GM12878 (cell line): ENCODE data around the gene ZNF646. TPM values are rescaled to one million over a fixed set of nuclear protein-coding genes. Genes with fewer than 3 reads are reported as not detected.

ENCODE experiments used
- CEBPZ ChIP-seq: fragments of 150-350 bp; IDR thresholded peaks from 2 replicates; pipeline ENCODE4 v1.6.1; 2016; ENCODE audit warnings: low read depth, low read length
- CREM ChIP-seq: IDR thresholded peaks from 2 replicates; pipeline ENCODE4 v1.6.1; 2014; ENCODE audit warnings: antibody characterized with exemption, low read depth
- FOXK2 ChIP-seq: fragments of 450-650 bp; IDR thresholded peaks from 2 replicates; pipeline ENCODE4 v1.6.1; 2017; ENCODE audit warnings: mild to moderate bottlenecking, moderate library complexity
- GABPA ChIP-seq: IDR thresholded peaks from 2 replicates; pipeline ENCODE4 v1.6.1; 2014; ENCODE audit warnings: antibody characterized with exemption, low read depth, mild to moderate bottlenecking, inconsistent platforms
- HCFC1 ChIP-seq: fragments of 150-350 bp; IDR thresholded peaks from 2 replicates; pipeline ENCODE4 v1.6.1; 2014; ENCODE audit warnings: low read length
- MXI1 ChIP-seq: fragments of 150-350 bp; IDR thresholded peaks from 2 replicates; pipeline ENCODE4 v1.6.1; 2011; ENCODE audit warnings: low read depth, mild to moderate bottlenecking, inconsistent platforms, low read length, improper control_type of control experiment
- NBN ChIP-seq: fragments of 450-650 bp; IDR thresholded peaks from 2 replicates; pipeline ENCODE4 v1.6.1; 2016
- PKNOX1 ChIP-seq: fragments of 450-650 bp; IDR thresholded peaks from 2 replicates; pipeline ENCODE4 v1.6.1; 2016; ENCODE audit warnings: mild to moderate bottlenecking
- POLR2AphosphoS5 ChIP-seq: IDR thresholded peaks from 2 replicates; pipeline ENCODE4 v1.6.1; 2011; ENCODE audit warnings: mild to moderate bottlenecking, low read length, inconsistent platforms
- ZBED1 ChIP-seq: IDR thresholded peaks from 2 replicates; pipeline ENCODE4 v1.6.1; 2016; ENCODE audit warnings: borderline replicate concordance
- ZBTB4 ChIP-seq: fragments of 450-650 bp; formaldehyde crosslinking; IDR thresholded peaks from 2 replicates; pipeline ENCODE4 v1.4.0; 2022; ENCODE audit warnings: mild to moderate bottlenecking, moderate library complexity
- polyA plus RNA-seq, 11 experiments: library from polyadenylated mRNA; depleted of rRNA in 4 of 11; unstranded in 6 of 11; stranded (reverse) in 5 of 11; fragments of >200 nt; fragmentation: Nextera tagmentation in 4 of 11; fragmentation: Illumina TruSeq in 1 of 11; extraction: Ambion mirVana in 4 of 11; extraction: Trizol in 1 of 11; gene quantifications; 1 replicate in 1 of 11; 2 replicates in 10 of 11; pipeline versions ENCODE4 v1.2.1 to v1.2.3, GENCODE V29; 2011 to 2016; ENCODE audit warnings: inconsistent platforms in 2 of 11, missing spikeins in 2 of 11, low read depth in 1 of 11
- total RNA-seq, 4 experiments: library from RNA; depleted of rRNA in 3 of 4; stranded (reverse); fragments of >200 nt in 3 of 4; fragmentation: Illumina TruSeq in 1 of 4; extraction: Trizol in 1 of 4; gene quantifications; 2 replicates each; pipeline versions ENCODE4 v1.2.1 to v1.2.3, GENCODE V29; 2013 to 2021
- TF ChIP-seq, protein P1 (sequence below), 3 experiments: IDR thresholded peaks in 2 of 3; conservative IDR thresholded peaks in 1 of 3; 2 replicates each; pipeline ENCODE4 v1.5.1; 2011; ENCODE audit warnings: low read depth in 3 of 3, low read length in 3 of 3, mild to moderate bottlenecking in 3 of 3, control low read depth in 2 of 3, moderate library complexity in 2 of 3, inconsistent platforms in 1 of 3, mixed read lengths in 1 of 3; ENCODE audit not compliant: control insufficient read depth in 2 of 3, insufficient read depth in 1 of 3; ENCODE audit errors: extremely low read depth in 1 of 3
- TF ChIP-seq, protein P2 (sequence below): IDR thresholded peaks from 2 replicates; pipeline ENCODE4 v1.6.1; 2012; ENCODE audit warnings: mild to moderate bottlenecking, low read depth, low read length

Gene ZNF646
- total and polyA plus RNA-seq, 10 of the 15 experiments (the other 5 are each of a cell fraction or from before 2014, with no cell fraction given), result 0.10 to 21.8 (median 6.4) TPM

- TF ChIP-seq, protein P1, sequence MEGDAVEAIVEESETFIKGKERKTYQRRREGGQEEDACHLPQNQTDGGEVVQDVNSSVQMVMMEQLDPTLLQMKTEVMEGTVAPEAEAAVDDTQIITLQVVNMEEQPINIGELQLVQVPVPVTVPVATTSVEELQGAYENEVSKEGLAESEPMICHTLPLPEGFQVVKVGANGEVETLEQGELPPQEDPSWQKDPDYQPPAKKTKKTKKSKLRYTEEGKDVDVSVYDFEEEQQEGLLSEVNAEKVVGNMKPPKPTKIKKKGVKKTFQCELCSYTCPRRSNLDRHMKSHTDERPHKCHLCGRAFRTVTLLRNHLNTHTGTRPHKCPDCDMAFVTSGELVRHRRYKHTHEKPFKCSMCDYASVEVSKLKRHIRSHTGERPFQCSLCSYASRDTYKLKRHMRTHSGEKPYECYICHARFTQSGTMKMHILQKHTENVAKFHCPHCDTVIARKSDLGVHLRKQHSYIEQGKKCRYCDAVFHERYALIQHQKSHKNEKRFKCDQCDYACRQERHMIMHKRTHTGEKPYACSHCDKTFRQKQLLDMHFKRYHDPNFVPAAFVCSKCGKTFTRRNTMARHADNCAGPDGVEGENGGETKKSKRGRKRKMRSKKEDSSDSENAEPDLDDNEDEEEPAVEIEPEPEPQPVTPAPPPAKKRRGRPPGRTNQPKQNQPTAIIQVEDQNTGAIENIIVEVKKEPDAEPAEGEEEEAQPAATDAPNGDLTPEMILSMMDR (IDR thresholded peaks at IDR 0.05 in 2 of 3, conservative IDR thresholded peaks at IDR 0.05 in 1 of 3; ENCODE audit: control insufficient read depth in 2 of 3, extremely low read depth in 1 of 3, insufficient read depth in 1 of 3, low read depth in 3 of 3, low read length in 3 of 3), result no peak
- TF ChIP-seq PKNOX1 (no peak), CREM (peak; percentile 89), HCFC1 (peak; percentile 94), FOXK2 (peak; percentile 79), NBN (peak; percentile 40; the same call in 1 of the 2 replicates), POLR2AphosphoS5 (peak; percentile 36; the same call in 1 of the 2 replicates), ZBED1 (no peak), CEBPZ (no peak), ZBTB4 (CRISPR knock-in tag) (no peak), GABPA (no peak), MXI1 (no peak)
- TF ChIP-seq, protein P2, sequence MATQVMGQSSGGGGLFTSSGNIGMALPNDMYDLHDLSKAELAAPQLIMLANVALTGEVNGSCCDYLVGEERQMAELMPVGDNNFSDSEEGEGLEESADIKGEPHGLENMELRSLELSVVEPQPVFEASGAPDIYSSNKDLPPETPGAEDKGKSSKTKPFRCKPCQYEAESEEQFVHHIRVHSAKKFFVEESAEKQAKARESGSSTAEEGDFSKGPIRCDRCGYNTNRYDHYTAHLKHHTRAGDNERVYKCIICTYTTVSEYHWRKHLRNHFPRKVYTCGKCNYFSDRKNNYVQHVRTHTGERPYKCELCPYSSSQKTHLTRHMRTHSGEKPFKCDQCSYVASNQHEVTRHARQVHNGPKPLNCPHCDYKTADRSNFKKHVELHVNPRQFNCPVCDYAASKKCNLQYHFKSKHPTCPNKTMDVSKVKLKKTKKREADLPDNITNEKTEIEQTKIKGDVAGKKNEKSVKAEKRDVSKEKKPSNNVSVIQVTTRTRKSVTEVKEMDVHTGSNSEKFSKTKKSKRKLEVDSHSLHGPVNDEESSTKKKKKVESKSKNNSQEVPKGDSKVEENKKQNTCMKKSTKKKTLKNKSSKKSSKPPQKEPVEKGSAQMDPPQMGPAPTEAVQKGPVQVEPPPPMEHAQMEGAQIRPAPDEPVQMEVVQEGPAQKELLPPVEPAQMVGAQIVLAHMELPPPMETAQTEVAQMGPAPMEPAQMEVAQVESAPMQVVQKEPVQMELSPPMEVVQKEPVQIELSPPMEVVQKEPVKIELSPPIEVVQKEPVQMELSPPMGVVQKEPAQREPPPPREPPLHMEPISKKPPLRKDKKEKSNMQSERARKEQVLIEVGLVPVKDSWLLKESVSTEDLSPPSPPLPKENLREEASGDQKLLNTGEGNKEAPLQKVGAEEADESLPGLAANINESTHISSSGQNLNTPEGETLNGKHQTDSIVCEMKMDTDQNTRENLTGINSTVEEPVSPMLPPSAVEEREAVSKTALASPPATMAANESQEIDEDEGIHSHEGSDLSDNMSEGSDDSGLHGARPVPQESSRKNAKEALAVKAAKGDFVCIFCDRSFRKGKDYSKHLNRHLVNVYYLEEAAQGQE, result no peak
Measured at GRCh38 chr16:31108035-31108793, 34.0 kb downstream of the ZNF646 start, which contains the start of gene BCKDK (continued).
